RCC 7860 (cell line): ENCODE results near the gene MYL12B.
"Not testable (repeated sequence)": the region's sequence is repeated elsewhere in the genome, so short reads cannot be mapped to it uniquely, and the experiment has no call there.

Source experiments
- DNase-seq: peaks from one replicate; pipeline ENCODE4 v3.0.0-alpha.2; 2015; ENCODE audit warnings: low spot score
- FAIRE-seq: peaks from 2 replicates; lab custom pipeline; 2012; peaks lifted over from hg19 to GRCh38; lab: Jason Lieb, UNC

The MYL12B gene

GRCh38 chr18:3257627-3258120 lies 4.3 kb upstream of the MYL12B start:
- FAIRE-seq (no peak), DNase-seq (no peak)

GRCh38 chr18:3260995-3261372 lies 949 bp upstream of the MYL12B start:
- FAIRE-seq (no peak), DNase-seq (no peak)

- DNase-seq: no peak
- FAIRE-seq: no peak
These were observed 550 bp downstream of the MYL12B start for GRCh38 chr18:3262234-3263131.

GRCh38 chr18:3263132-3263700 lies 1.3 kb downstream of the MYL12B start:
- FAIRE-seq (no peak), DNase-seq (no peak)

GRCh38 chr18:3264362-3264761 lies 2.4 kb downstream of the MYL12B start:
- DNase-seq (no peak), FAIRE-seq (no peak)

- FAIRE-seq (no peak), DNase-seq (no peak)
These were observed 3.7 kb downstream of the MYL12B start for GRCh38 chr18:3265564-3266033.

- DNase-seq (no peak), FAIRE-seq (no peak)
These were observed 4.2 kb downstream of the MYL12B start for GRCh38 chr18:3266062-3266608.

GRCh38 chr18:3268306-3268705 lies 6.4 kb downstream of the MYL12B start:
- no peak for FAIRE-seq
- DNase-seq: no peak

GRCh38 chr18:3269241-3269913 lies 7.4 kb downstream of the MYL12B start:
- FAIRE-seq (no peak), DNase-seq (no peak)

- FAIRE-seq: no peak
- DNase-seq: no peak
These were observed 8.0 kb downstream of the MYL12B start for GRCh38 chr18:3269914-3270299.

GRCh38 chr18:3273042-3273441 lies 11.1 kb downstream of the MYL12B start:
- FAIRE-seq (no peak), DNase-seq (no peak)

- DNase-seq, FAIRE-seq: not testable (repeated sequence)
These were observed 15.8 kb downstream of the MYL12B start for GRCh38 chr18:3277643-3278213.

GRCh38 chr18:3279201-3280185 lies 17.6 kb downstream of the MYL12B start:
- no peak for FAIRE-seq
- DNase-seq: no peak

- peak; percentile 77 for DNase-seq
- FAIRE-seq: peak; percentile 87
These were observed 19.8 kb downstream of the MYL12B start for GRCh38 chr18:3281456-3282400.

- DNase-seq (no peak), FAIRE-seq (no peak)
These were observed 21.4 kb downstream of the MYL12B start for GRCh38 chr18:3283253-3283863.

- DNase-seq (no peak), FAIRE-seq (no peak)
These were observed 22.0 kb downstream of the MYL12B start for GRCh38 chr18:3283908-3284307.

- FAIRE-seq (no peak), DNase-seq (no peak)
These were observed 22.6 kb downstream of the MYL12B start for GRCh38 chr18:3284501-3284900.

- DNase-seq (no peak), FAIRE-seq (no peak)
These were observed 24.2 kb downstream of the MYL12B start for GRCh38 chr18:3286159-3286558.
